DMS79 (cell line): ENCODE results near the gene CCDC85C.

ENCODE experiments used
- DNase-seq: peaks from one replicate; lab custom pipeline; 2025; lab: John Stamatoyannopoulos, UW

Gene CCDC85C

GRCh38 chr14:99539491-99539890 is 64.5 kb downstream of the CCDC85C start:
- DNase-seq: no peak

- DNase-seq: no peak
Measured at GRCh38 chr14:99538733-99539132, 65.3 kb downstream of the CCDC85C start.

GRCh38 chr14:99538275-99538674 is 65.7 kb downstream of the CCDC85C start:
- no peak for DNase-seq

- DNase-seq: no peak
Measured at GRCh38 chr14:99537399-99537798, 66.6 kb downstream of the CCDC85C start.

GRCh38 chr14:99535908-99536778 is 67.9 kb downstream of the CCDC85C start:
- no peak for DNase-seq

- no peak for DNase-seq
Measured at GRCh38 chr14:99535448-99535847, 68.6 kb downstream of the CCDC85C start.

GRCh38 chr14:99534863-99535262 is 69.1 kb downstream of the CCDC85C start:
- DNase-seq: no peak

- no peak for DNase-seq
Measured at GRCh38 chr14:99534333-99534732, 69.7 kb downstream of the CCDC85C start.

- no peak for DNase-seq
Measured at GRCh38 chr14:99532310-99532709, 71.7 kb downstream of the CCDC85C start.

- DNase-seq: no peak
Measured at GRCh38 chr14:99531251-99532096, 72.5 kb downstream of the CCDC85C start.

- no peak for DNase-seq
Measured at GRCh38 chr14:99530407-99531155, 73.4 kb downstream of the CCDC85C start.

- DNase-seq: no peak
Measured at GRCh38 chr14:99529899-99530298, 74.1 kb downstream of the CCDC85C start.

- DNase-seq: no peak
Measured at GRCh38 chr14:99527427-99528076, 76.5 kb downstream of the CCDC85C start.

- DNase-seq: no peak
Measured at GRCh38 chr14:99527026-99527425, 77.0 kb downstream of the CCDC85C start.

- DNase-seq: no peak
Measured at GRCh38 chr14:99525699-99526080, 78.3 kb downstream of the CCDC85C start.

- no peak for DNase-seq
Measured at GRCh38 chr14:99524804-99525698, 79.0 kb downstream of the CCDC85C start.

GRCh38 chr14:99524091-99524661 is 79.8 kb downstream of the CCDC85C start:
- no peak for DNase-seq

GRCh38 chr14:99523704-99524055 is 80.3 kb downstream of the CCDC85C start:
- no peak for DNase-seq

- DNase-seq: no peak
Measured at GRCh38 chr14:99522934-99523703, 80.9 kb downstream of the CCDC85C start.

- no peak for DNase-seq
Measured at GRCh38 chr14:99522457-99522891, 81.5 kb downstream of the CCDC85C start.
